Measurements from ENCODE around the gene MTG2. TPM values are rescaled to one million over a fixed set of nuclear protein-coding genes. Genes with fewer than 3 reads are reported as not detected.

MTG2 gene
- total RNA-seq, 1 experiment from 2014 or later: 27.9 TPM

DNA sequence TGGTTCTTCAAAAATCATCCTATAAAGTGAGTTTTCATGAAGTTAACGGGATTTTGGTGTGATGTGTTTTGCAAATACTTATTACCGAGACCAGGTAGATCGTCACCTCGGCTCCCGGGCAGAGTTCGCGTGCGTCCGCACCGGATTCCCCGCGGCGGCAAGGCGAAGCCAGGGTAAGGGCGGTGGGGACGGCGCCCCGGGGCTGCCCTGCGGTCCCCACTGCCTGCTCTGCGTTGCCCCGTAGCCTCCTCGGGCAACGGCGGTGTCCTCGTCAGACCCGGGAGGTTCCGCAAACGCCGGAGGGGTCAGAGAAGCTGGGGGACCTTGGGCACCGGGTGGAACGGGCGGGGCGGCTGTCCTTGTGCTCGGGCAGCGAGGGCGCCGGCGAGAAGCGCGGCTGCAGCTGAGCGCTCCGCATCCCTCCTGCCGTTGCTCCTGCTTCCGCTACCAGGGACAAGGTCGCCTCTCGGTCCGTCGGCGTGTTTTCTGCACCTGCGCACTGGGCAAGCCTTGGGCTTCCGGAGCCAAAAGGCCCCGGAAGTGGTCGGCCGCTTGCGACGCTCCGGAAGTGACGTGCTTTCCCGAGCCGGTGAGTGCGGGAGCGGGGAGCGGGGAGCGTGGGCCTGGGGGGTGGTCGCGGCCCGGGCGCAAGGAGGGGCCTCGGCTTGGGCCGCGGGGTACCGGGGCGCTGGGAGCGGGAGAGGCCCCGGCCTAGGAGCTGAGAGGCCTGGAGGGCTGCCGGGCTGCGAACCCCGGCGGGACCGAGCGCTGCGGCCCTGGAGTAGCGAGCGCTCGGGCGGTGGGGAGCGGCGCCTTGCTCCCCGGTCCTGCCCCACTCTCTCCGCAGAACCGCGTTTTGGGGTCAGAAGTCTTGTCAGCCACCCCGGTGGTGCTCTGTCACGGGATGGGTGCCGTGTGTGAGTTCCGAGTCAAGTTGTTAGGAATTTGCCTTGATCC is at the start of gene MTG2 (continued):
- TF ChIP-seq ATF6 (CRISPR knock-in tag; IDR thresholded peaks at IDR 0.05) (0 out of 2 replicates have a peak, but pooled peaks have one; percentile 3), OVOL2 (CRISPR knock-in tag; IDR thresholded peaks at IDR 0.05; ENCODE audit: borderline replicate concordance) (no peak), ZBTB21 (CRISPR knock-in tag; IDR thresholded peaks at IDR 0.05; ENCODE audit: borderline replicate concordance) (peak; percentile 87), IRF2 (CRISPR knock-in tag; IDR thresholded peaks at IDR 0.05; ENCODE audit: borderline replicate concordance, low read depth) (no peak), CBFB (CRISPR knock-in tag; IDR thresholded peaks at IDR 0.05; ENCODE audit: low read depth) (peak; percentile 97), ZMAT4 (CRISPR knock-in tag; IDR thresholded peaks at IDR 0.05) (no peak), ZNF512 (CRISPR knock-in tag; IDR thresholded peaks at IDR 0.05; ENCODE audit: borderline replicate concordance) (no peak), TEAD4 (CRISPR knock-in tag; IDR thresholded peaks at IDR 0.05) (no peak), ESRRA (CRISPR knock-in tag; IDR thresholded peaks at IDR 0.05; ENCODE audit: borderline replicate concordance) (peak; percentile 77; the same call in 1 of the 2 replicates), ARID4B (CRISPR knock-in tag; IDR thresholded peaks at IDR 0.05; ENCODE audit: borderline replicate concordance) (peak; percentile 93; the same call in 1 of the 2 replicates), ATF2 (CRISPR knock-in tag; IDR thresholded peaks at IDR 0.05; ENCODE audit: borderline replicate concordance, low read depth) (no peak), FOXJ3 (CRISPR knock-in tag; IDR thresholded peaks at IDR 0.05; ENCODE audit: borderline replicate concordance) (peak; percentile 39; the same call in 1 of the 2 replicates), HMGXB4 (CRISPR knock-in tag; IDR thresholded peaks at IDR 0.05) (peak; percentile 71), TEAD1 (CRISPR knock-in tag; IDR thresholded peaks at IDR 0.05) (peak; percentile 38; the same call in 1 of the 2 replicates)
- TF ChIP-seq, protein P1, sequence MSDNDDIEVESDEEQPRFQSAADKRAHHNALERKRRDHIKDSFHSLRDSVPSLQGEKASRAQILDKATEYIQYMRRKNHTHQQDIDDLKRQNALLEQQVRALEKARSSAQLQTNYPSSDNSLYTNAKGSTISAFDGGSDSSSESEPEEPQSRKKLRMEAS (CRISPR knock-in tag; IDR thresholded peaks at IDR 0.05): peak; percentile 85
- TF ChIP-seq, protein P2, sequence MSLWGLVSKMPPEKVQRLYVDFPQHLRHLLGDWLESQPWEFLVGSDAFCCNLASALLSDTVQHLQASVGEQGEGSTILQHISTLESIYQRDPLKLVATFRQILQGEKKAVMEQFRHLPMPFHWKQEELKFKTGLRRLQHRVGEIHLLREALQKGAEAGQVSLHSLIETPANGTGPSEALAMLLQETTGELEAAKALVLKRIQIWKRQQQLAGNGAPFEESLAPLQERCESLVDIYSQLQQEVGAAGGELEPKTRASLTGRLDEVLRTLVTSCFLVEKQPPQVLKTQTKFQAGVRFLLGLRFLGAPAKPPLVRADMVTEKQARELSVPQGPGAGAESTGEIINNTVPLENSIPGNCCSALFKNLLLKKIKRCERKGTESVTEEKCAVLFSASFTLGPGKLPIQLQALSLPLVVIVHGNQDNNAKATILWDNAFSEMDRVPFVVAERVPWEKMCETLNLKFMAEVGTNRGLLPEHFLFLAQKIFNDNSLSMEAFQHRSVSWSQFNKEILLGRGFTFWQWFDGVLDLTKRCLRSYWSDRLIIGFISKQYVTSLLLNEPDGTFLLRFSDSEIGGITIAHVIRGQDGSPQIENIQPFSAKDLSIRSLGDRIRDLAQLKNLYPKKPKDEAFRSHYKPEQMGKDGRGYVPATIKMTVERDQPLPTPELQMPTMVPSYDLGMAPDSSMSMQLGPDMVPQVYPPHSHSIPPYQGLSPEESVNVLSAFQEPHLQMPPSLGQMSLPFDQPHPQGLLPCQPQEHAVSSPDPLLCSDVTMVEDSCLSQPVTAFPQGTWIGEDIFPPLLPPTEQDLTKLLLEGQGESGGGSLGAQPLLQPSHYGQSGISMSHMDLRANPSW (CRISPR knock-in tag; conservative IDR thresholded peaks at IDR 0.05; ENCODE audit: low read depth): peak; percentile 92; the same call in 1 of the 2 replicates
- TF ChIP-seq, protein P3, sequence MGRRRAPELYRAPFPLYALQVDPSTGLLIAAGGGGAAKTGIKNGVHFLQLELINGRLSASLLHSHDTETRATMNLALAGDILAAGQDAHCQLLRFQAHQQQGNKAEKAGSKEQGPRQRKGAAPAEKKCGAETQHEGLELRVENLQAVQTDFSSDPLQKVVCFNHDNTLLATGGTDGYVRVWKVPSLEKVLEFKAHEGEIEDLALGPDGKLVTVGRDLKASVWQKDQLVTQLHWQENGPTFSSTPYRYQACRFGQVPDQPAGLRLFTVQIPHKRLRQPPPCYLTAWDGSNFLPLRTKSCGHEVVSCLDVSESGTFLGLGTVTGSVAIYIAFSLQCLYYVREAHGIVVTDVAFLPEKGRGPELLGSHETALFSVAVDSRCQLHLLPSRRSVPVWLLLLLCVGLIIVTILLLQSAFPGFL (CRISPR knock-in tag; IDR thresholded peaks at IDR 0.05; ENCODE audit: borderline replicate concordance): 0 out of 2 replicates have a peak, but pooled peaks have one; percentile 44
- TF ChIP-seq, protein P4, sequence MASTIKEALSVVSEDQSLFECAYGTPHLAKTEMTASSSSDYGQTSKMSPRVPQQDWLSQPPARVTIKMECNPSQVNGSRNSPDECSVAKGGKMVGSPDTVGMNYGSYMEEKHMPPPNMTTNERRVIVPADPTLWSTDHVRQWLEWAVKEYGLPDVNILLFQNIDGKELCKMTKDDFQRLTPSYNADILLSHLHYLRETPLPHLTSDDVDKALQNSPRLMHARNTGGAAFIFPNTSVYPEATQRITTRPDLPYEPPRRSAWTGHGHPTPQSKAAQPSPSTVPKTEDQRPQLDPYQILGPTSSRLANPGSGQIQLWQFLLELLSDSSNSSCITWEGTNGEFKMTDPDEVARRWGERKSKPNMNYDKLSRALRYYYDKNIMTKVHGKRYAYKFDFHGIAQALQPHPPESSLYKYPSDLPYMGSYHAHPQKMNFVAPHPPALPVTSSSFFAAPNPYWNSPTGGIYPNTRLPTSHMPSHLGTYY (CRISPR knock-in tag; IDR thresholded peaks at IDR 0.05): no peak

All from WTC11 (cell line).